ENCODE measurements around the gene WDR88.

GRCh38 chr19:33215438-33216197 is 83.7 kb downstream of the WDR88 start:
- TF ChIP-seq, protein P1, sequence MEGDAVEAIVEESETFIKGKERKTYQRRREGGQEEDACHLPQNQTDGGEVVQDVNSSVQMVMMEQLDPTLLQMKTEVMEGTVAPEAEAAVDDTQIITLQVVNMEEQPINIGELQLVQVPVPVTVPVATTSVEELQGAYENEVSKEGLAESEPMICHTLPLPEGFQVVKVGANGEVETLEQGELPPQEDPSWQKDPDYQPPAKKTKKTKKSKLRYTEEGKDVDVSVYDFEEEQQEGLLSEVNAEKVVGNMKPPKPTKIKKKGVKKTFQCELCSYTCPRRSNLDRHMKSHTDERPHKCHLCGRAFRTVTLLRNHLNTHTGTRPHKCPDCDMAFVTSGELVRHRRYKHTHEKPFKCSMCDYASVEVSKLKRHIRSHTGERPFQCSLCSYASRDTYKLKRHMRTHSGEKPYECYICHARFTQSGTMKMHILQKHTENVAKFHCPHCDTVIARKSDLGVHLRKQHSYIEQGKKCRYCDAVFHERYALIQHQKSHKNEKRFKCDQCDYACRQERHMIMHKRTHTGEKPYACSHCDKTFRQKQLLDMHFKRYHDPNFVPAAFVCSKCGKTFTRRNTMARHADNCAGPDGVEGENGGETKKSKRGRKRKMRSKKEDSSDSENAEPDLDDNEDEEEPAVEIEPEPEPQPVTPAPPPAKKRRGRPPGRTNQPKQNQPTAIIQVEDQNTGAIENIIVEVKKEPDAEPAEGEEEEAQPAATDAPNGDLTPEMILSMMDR (IDR thresholded peaks at IDR 0.05; ENCODE audit: insufficient read depth, low read length), result no peak
- TF ChIP-seq POLR2AphosphoS5 (IDR thresholded peaks at IDR 0.05; ENCODE audit: low read depth) (no peak), REST (IDR thresholded peaks at IDR 0.05; ENCODE audit: insufficient replicate concordance, low read depth) (no peak)
